HG03135 (cell line): ENCODE results near the gene CELF4.

Experiments used
- ATAC-seq: cut with Tn5 transposase; IDR thresholded peaks from one replicate; pipeline ENCODE4 v1.9.1; 2021; ENCODE audit warnings: mild to moderate bottlenecking, moderate library complexity; ENCODE audit not compliant: unreplicated experiment

Gene CELF4

GRCh38 chr18:37527395-37527794 is 38.2 kb downstream of the CELF4 start:
- ATAC-seq, result no peak

- ATAC-seq, result no peak
Measured at GRCh38 chr18:37525262-37525585, 40.4 kb downstream of the CELF4 start.

- ATAC-seq, result no peak
Measured at GRCh38 chr18:37524498-37525261, 40.9 kb downstream of the CELF4 start.

- no peak for ATAC-seq
Measured at GRCh38 chr18:37524139-37524497, 41.5 kb downstream of the CELF4 start.

GRCh38 chr18:37521510-37522465 is 43.8 kb downstream of the CELF4 start:
- ATAC-seq, result no peak

GRCh38 chr18:37520508-37520907 is 45.1 kb downstream of the CELF4 start:
- no peak for ATAC-seq

GRCh38 chr18:37519510-37520135 is 46.0 kb downstream of the CELF4 start:
- no peak for ATAC-seq

GRCh38 chr18:37516361-37516853 is 49.2 kb downstream of the CELF4 start:
- no peak for ATAC-seq

GRCh38 chr18:37514953-37515352 is 50.6 kb downstream of the CELF4 start:
- no peak for ATAC-seq

GRCh38 chr18:37512400-37512799 is 53.2 kb downstream of the CELF4 start:
- no peak for ATAC-seq

GRCh38 chr18:37511721-37512298 is 53.8 kb downstream of the CELF4 start:
- no peak for ATAC-seq

- no peak for ATAC-seq
Measured at GRCh38 chr18:37509600-37509999, 56.0 kb downstream of the CELF4 start.

- no peak for ATAC-seq
Measured at GRCh38 chr18:37508207-37508606, 57.4 kb downstream of the CELF4 start.

- ATAC-seq, result no peak
Measured at GRCh38 chr18:37507239-37507638, 58.4 kb downstream of the CELF4 start.

GRCh38 chr18:37506001-37506400 is 59.6 kb downstream of the CELF4 start:
- no peak for ATAC-seq

- ATAC-seq, result no peak
Measured at GRCh38 chr18:37505321-37505720, 60.3 kb downstream of the CELF4 start.

GRCh38 chr18:37502601-37503000 is 63.0 kb downstream of the CELF4 start:
- ATAC-seq, result no peak

GRCh38 chr18:37502036-37502435 is 63.6 kb downstream of the CELF4 start:
- ATAC-seq, result no peak

GRCh38 chr18:37501136-37501535 is 64.5 kb downstream of the CELF4 start:
- no peak for ATAC-seq

- no peak for ATAC-seq
Measured at GRCh38 chr18:37499913-37500312, 65.7 kb downstream of the CELF4 start.

- ATAC-seq, result no peak
Measured at GRCh38 chr18:37499044-37499443, 66.6 kb downstream of the CELF4 start.
